GM12892 (cell line): ENCODE results near the gene ACYP2.
"Not testable (repeated sequence)": the region's sequence is repeated elsewhere in the genome, so short reads cannot be mapped to it uniquely, and the experiment has no call there.

Experiments used
- POLR2A ChIP-seq: IDR thresholded peaks from 2 replicates; pipeline ENCODE4 v1.6.1; 2011; ENCODE audit warnings: low read depth, low read length, control low read depth
- POLR2AphosphoS5 ChIP-seq: IDR thresholded peaks from 2 replicates; pipeline ENCODE4 v1.6.1; 2011; ENCODE audit warnings: low read depth, low read length, control low read depth
- TAF1 ChIP-seq: IDR thresholded peaks from 2 replicates; pipeline ENCODE4 v1.6.1; 2011; ENCODE audit warnings: low read depth, mild to moderate bottlenecking, control low read depth, low read length, borderline replicate concordance

DNA sequence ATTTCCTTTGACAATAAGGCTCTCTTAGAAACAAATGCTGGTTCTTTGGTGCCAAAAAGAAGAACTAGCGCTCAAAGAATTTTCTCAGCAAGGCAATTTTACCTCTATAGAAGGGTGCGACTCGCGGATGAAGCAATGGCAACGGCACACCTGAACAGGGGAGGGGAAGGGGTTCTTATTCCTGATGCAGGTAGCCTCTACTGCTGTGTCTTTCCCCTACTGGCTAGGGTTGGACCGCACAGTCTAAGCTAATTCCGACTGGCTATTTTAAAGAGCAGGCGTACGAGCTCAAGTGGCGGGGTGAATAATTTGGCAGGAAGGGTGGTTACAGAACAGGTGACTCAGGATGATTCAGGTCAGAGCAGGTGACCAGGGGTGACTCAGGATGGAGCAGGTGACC is 1.2 kb downstream of the ACYP2 start:
- not testable (repeated sequence) for TF ChIP-seq POLR2AphosphoS5, POLR2A, TAF1
